ENCODE measurements around the gene RGS7. TPM values are rescaled to one million over a fixed set of nuclear protein-coding genes. Genes with fewer than 3 reads are reported as not detected.

Gene RGS7
- total RNA-seq, 1 donor from 2014 or later, result 0.18 TPM

GRCh38 chr1:240800291-240800690 lies 556.7 kb downstream of the RGS7 start:
- Mint-ChIP-seq H3K27ac (ENCODE audit: unreplicated experiment) (no peak overlapping the region), H3K36me3 (ENCODE audit: low read depth, unreplicated experiment) (no peaks in the 10 kb centered on the region), H3K27me3 (ENCODE audit: low read depth, unreplicated experiment) (no peaks in the 10 kb centered on the region)

GRCh38 chr1:240797050-240797449 lies 560.0 kb downstream of the RGS7 start:
- Histone ChIP-seq H2AFZ (ENCODE audit: low read depth, low read length) (no peak overlapping the region), H3K4me3 (ENCODE audit: insufficient read depth, low read depth, low read length) (no peak overlapping the region), H3K27me3 (ENCODE audit: insufficient read depth, low read length) (no peaks in the 10 kb centered on the region), H3K4me2 (ENCODE audit: low read length) (no peak overlapping the region), H3K9me3 (ENCODE audit: insufficient read depth, low read depth, low read length) (no peaks in the 10 kb centered on the region), H3K9ac (ENCODE audit: low read length) (no peak overlapping the region), H4K20me1 (ENCODE audit: insufficient read depth, low read length) (no peaks in the 10 kb centered on the region), H3K79me2 (ENCODE audit: insufficient read depth, low read length) (no peaks in the 10 kb centered on the region), H3K4me1 (ENCODE audit: insufficient read depth, low read length) (peaks cover 3% of the 10 kb centered on the region), H3K36me3 (ENCODE audit: insufficient read depth, low read length) (no peaks in the 10 kb centered on the region), H3K27ac (ENCODE audit: low read depth, low read length) (no peak overlapping the region)
- Mint-ChIP-seq H3K4me3 (ENCODE audit: unreplicated experiment) (no peak overlapping the region), H3K27me3 (ENCODE audit: low read depth, unreplicated experiment) (no peaks in the 10 kb centered on the region), H3K4me1 (ENCODE audit: low read depth, unreplicated experiment) (peaks cover 11% of the 10 kb centered on the region), H3K36me3 (ENCODE audit: low read depth, unreplicated experiment) (no peaks in the 10 kb centered on the region), H3K27ac (ENCODE audit: unreplicated experiment) (no peak overlapping the region), H3K9me3 (ENCODE audit: unreplicated experiment) (no peaks in the 10 kb centered on the region)
- no peak for TF ChIP-seq CTCF (IDR thresholded peaks at IDR 0.05; ENCODE audit: insufficient read depth, low read depth, low read length)
- TF ChIP-seq EZH2 (IDR thresholded peaks at IDR 0.05; ENCODE audit: insufficient read depth, low read length), result no peak
- DNase-seq (ENCODE audit: low read depth), result peak; percentile 47
- no peak for FAIRE-seq

More at GRCh38 chr1:240800291-240800690, 556.7 kb downstream of the RGS7 start:
- no peaks in the 10 kb centered on the region for H4K20me1 ChIP-seq (ENCODE audit: insufficient read depth, low read length)
- TF ChIP-seq CTCF (IDR thresholded peaks at IDR 0.05; ENCODE audit: insufficient read depth, low read depth, low read length) (no peak), EZH2 (IDR thresholded peaks at IDR 0.05; ENCODE audit: insufficient read depth, low read length) (no peak)
- peak; percentile 17 for DNase-seq (ENCODE audit: low read depth)
- H3K4me1 ChIP-seq (ENCODE audit: insufficient read depth, low read length), result peaks cover 15% of the 10 kb centered on the region
- H3K27ac ChIP-seq (ENCODE audit: low read depth, low read length), result no peak overlapping the region
- H3K4me2 ChIP-seq (ENCODE audit: low read length), result no peak overlapping the region
- no peaks in the 10 kb centered on the region for H3K79me2 ChIP-seq (ENCODE audit: insufficient read depth, low read length)
- H3K9me3 Mint-ChIP-seq (ENCODE audit: unreplicated experiment), result no peaks in the 10 kb centered on the region
- H3K36me3 ChIP-seq (ENCODE audit: insufficient read depth, low read length), result no peaks in the 10 kb centered on the region
- H3K4me3 Mint-ChIP-seq (ENCODE audit: unreplicated experiment), result no peak overlapping the region
- H2AFZ ChIP-seq (ENCODE audit: low read depth, low read length), result no peak overlapping the region
- no peak for FAIRE-seq
- H3K27me3 ChIP-seq (ENCODE audit: insufficient read depth, low read length), result no peaks in the 10 kb centered on the region
- H3K9me3 ChIP-seq (ENCODE audit: insufficient read depth, low read depth, low read length), result no peaks in the 10 kb centered on the region
- peaks cover 36% of the 10 kb centered on the region for H3K4me1 Mint-ChIP-seq (ENCODE audit: low read depth, unreplicated experiment)
- H3K4me3 ChIP-seq (ENCODE audit: insufficient read depth, low read depth, low read length), result no peak overlapping the region
- H3K9ac ChIP-seq (ENCODE audit: low read length), result no peak overlapping the region

GRCh38 chr1:240794046-240794843 lies 562.8 kb downstream of the RGS7 start:
- Mint-ChIP-seq H3K4me3 (ENCODE audit: unreplicated experiment) (no peak overlapping the region), H3K9me3 (ENCODE audit: unreplicated experiment) (no peaks in the 10 kb centered on the region), H3K4me1 (ENCODE audit: low read depth, unreplicated experiment) (peaks cover 5% of the 10 kb centered on the region), H3K27ac (ENCODE audit: unreplicated experiment) (no peak overlapping the region), H3K36me3 (ENCODE audit: low read depth, unreplicated experiment) (no peaks in the 10 kb centered on the region), H3K27me3 (ENCODE audit: low read depth, unreplicated experiment) (no peaks in the 10 kb centered on the region)
- Histone ChIP-seq H3K4me1 (ENCODE audit: insufficient read depth, low read length) (peaks cover 3% of the 10 kb centered on the region), H3K9ac (ENCODE audit: low read length) (no peak overlapping the region), H3K4me3 (ENCODE audit: insufficient read depth, low read depth, low read length) (no peak overlapping the region), H3K36me3 (ENCODE audit: insufficient read depth, low read length) (no peaks in the 10 kb centered on the region), H2AFZ (ENCODE audit: low read depth, low read length) (no peak overlapping the region), H3K79me2 (ENCODE audit: insufficient read depth, low read length) (no peaks in the 10 kb centered on the region), H3K27ac (ENCODE audit: low read depth, low read length) (no peak overlapping the region), H3K27me3 (ENCODE audit: insufficient read depth, low read length) (no peaks in the 10 kb centered on the region), H3K4me2 (ENCODE audit: low read length) (no peak overlapping the region), H4K20me1 (ENCODE audit: insufficient read depth, low read length) (no peaks in the 10 kb centered on the region), H3K9me3 (ENCODE audit: insufficient read depth, low read depth, low read length) (no peaks in the 10 kb centered on the region)
- no peak for TF ChIP-seq CTCF (IDR thresholded peaks at IDR 0.05; ENCODE audit: insufficient read depth, low read depth, low read length)
- no peak for TF ChIP-seq EZH2 (IDR thresholded peaks at IDR 0.05; ENCODE audit: insufficient read depth, low read length)
- no peak for FAIRE-seq
- DNase-seq (ENCODE audit: low read depth), result no peak

All from astrocyte (in vitro differentiated cells and primary cell).